ENCODE measurements around the gene TICAM2.
A peak's percentile ranks its signal among the peaks of the same experiment; 100 is the strongest.

The TICAM2 gene

DNA sequence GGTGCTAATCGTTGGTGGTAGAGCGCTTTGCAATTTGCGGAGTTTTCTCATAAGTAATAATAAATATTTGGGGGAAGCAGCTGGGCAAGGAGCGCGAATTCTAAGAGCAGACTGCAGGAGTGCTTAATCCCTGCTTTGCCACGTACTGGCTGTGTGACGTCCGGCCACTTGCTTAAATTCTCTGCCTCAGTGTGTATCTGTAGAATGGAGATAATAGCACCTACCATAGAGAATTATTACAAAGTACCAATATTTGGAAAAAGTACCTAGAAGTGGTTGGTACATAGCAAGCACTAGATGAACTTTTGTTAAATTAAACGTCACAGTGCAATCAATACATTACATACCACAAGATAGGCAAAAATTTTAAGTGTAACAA lies 24.2 kb upstream of the TICAM2 start:
- no peak for TF ChIP-seq CTCF (IDR thresholded peaks at IDR 0.05; ENCODE audit: low read depth, low read length, missing control alignments)

DNA sequence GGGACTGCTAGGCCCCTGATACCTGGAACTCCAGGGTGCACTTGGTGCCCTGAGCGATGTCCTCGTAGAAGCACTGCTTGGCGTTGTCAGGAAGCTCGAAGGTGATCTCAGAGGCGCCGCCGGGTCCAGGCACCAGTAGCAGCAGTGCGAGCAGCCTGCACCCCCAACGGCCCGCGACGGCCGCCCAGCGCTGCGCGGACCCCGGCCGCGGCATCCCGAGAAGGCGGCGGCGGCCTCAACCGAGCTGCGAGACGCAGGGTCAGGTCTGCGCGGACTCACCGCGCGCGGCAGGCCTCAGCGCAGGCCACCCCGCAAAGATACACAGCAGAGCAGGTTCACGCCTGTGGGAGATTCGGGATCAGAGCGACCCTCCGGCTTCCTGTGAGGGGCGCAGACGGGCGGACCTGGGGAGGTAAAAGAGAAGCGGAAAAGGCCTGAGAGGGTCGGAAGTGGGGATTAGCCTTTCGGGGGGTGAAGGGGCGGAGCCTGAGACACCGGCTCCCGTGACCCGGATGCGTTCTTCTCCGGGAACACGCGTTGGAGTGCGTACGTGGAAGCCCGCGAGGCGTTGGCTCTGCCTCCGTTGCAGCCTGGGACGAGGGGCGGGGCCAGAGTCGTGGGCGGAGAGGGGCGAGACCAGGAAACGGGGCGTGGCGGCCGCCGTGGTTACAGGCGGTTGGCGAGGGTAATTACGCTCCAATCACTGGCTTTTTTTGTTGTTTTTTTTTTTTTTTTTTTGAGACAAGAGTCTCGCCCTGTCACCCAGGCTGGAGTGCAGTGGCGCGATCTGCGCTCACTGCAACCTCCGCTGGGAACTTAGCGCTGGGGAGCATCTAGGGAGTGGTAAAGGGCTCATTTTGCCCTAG lies 23.5 kb upstream of the TICAM2 start, which contains the start of gene TMED7:
Gene TMED7 (minus strand): TSS at position 458 of the 866 bp plus-strand sequence. CDS start 244 bp downstream, at position 214.
- H3K4me3 ChIP-seq (replicated peaks; ENCODE audit: low read depth, low read length) = peak within 1 kb of the TSS; percentile 62
- DNase-seq (ENCODE audit: extremely low read depth, low read depth) = peak; percentile 92
- TF ChIP-seq CTCF (IDR thresholded peaks at IDR 0.05; ENCODE audit: low read depth, low read length, missing control alignments) = no peak

More for the DNA sequence above, 24.2 kb upstream of the TICAM2 start:
- no peak for DNase-seq (ENCODE audit: extremely low read depth, low read depth)
- peak overlapping the region; percentile 62 for H3K4me3 ChIP-seq (replicated peaks; ENCODE audit: low read depth, low read length)

DNA sequence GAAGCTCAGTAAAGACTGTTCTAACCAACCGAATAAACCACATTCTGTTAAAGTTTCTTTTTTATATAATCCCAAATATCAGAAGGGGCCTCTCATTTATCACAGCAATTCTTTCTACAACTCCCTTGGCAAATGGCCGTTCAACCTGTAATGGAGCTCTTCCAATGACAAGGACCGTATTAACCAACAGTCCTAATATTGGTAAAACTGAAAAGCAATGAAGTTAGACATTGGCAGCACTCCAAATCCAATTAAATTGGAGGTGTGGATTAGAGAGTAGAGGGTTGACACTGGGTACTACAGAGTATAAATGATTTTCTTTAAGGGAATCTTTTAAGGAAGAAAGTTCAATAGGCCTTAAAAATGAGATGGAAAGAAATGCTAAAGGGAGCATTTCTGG lies 22.7 kb upstream of the TICAM2 start:
- no peak for TF ChIP-seq CTCF (IDR thresholded peaks at IDR 0.05; ENCODE audit: low read depth, low read length, missing control alignments)
- peak overlapping the region; percentile 62 for H3K4me3 ChIP-seq (replicated peaks; ENCODE audit: low read depth, low read length)
- no peak for DNase-seq (ENCODE audit: extremely low read depth, low read depth)

- DNase-seq (ENCODE audit: extremely low read depth, low read depth) = no peak
- peak overlapping the region; percentile 62 for H3K4me3 ChIP-seq (replicated peaks; ENCODE audit: low read depth, low read length)
- TF ChIP-seq CTCF (IDR thresholded peaks at IDR 0.05; ENCODE audit: low read depth, low read length, missing control alignments) = no peak
These were observed 21.4 kb upstream of the TICAM2 start for GRCh38 chr5:115623658-115624057.

DNA sequence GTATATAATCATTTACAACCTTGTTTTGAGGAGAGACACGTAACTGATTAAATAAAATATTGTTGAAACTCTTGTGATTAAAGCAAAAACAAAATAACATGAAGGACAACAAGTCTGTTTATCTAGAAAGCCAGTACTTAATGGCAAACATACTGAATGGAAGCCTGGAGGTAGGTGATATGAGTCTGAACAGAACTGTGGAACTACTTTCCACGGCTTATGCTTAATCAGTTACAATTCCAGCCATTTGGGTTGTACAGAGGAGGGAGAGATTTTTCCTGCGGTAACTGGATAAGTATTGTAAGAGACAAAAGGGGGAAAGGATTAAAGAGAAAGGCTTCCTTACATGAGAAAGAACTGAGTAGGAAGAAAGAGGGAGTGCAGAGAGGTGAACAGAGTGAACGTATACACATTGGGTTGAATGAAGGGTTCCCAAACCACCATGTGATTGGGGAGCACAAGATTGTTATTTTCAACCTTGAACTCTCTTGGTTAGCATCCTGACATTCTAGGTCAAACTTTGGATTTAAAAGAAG lies 19.2 kb upstream of the TICAM2 start:
- no peak for DNase-seq (ENCODE audit: extremely low read depth, low read depth)
- no peak overlapping the region for H3K4me3 ChIP-seq (replicated peaks; ENCODE audit: low read depth, low read length)
- no peak for TF ChIP-seq CTCF (IDR thresholded peaks at IDR 0.05; ENCODE audit: low read depth, low read length, missing control alignments)

GRCh38 chr5:115616892-115617291 lies 14.6 kb upstream of the TICAM2 start:
- no peak for DNase-seq (ENCODE audit: extremely low read depth, low read depth)
- H3K4me3 ChIP-seq (replicated peaks; ENCODE audit: low read depth, low read length) = no peak overlapping the region
- no peak for TF ChIP-seq CTCF (IDR thresholded peaks at IDR 0.05; ENCODE audit: low read depth, low read length, missing control alignments)

All from HFF-Myc (cell line).